Activated CD8-positive, alpha-beta memory T cell treated with anti-CD3 and anti-CD28 coated beads, Interleukin-2, amount 50 U/mL, for 4 hours (primary cell): ENCODE results near the gene CFAP52.
"Not testable (repeated sequence)": the region's sequence is repeated elsewhere in the genome, so short reads cannot be mapped to it uniquely, and the experiment has no call there.

Experiments used
- DNase-seq: peaks from one replicate; pipeline ENCODE4 v3.0.0-alpha.2; 2020

Gene CFAP52, protein sequence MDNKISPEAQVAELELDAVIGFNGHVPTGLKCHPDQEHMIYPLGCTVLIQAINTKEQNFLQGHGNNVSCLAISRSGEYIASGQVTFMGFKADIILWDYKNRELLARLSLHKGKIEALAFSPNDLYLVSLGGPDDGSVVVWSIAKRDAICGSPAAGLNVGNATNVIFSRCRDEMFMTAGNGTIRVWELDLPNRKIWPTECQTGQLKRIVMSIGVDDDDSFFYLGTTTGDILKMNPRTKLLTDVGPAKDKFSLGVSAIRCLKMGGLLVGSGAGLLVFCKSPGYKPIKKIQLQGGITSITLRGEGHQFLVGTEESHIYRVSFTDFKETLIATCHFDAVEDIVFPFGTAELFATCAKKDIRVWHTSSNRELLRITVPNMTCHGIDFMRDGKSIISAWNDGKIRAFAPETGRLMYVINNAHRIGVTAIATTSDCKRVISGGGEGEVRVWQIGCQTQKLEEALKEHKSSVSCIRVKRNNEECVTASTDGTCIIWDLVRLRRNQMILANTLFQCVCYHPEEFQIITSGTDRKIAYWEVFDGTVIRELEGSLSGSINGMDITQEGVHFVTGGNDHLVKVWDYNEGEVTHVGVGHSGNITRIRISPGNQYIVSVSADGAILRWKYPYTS

DNA sequence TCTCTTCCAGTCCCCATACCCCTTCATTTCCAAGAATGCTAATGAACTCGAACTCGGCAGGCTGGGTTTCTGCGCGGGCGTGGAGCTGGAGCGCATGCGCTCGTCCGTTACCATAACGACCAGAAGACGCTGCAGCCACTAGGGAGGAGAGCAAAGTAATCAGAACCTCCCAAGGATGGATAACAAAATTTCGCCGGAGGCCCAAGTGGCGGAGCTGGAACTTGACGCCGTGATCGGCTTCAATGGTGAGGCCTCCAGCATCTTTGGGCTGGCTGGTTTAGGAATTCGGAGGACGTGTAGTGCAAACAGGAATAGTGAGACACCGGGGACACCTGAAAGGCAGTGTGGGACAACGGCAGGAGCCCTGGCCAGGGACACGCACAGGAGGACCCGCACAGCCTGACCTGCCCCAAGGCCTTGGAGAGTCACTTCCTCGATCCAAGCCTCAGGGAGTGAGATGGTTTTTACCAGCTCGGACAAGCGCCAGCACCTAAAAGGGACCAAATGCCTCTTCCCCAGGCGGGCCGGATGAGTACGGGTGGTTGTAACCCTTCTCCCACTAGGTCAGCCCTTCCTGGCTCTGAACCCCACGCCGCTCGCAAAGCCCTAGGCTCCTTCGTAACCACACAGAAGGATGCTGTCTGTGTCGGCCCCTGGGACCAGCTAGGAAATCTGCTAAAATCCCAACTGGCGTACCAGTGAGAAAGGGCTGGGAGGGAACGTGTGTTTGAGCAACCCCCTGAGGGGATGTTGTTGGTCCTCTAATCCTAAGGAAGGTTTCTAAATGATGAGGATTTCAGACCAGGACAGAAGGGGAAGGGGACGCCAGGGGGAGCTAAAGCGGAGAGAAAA, at the start of gene CFAP52:
CFAP52 (plus strand) TSS at position 122 of the 852 bp plus-strand sequence; CDS start at position 176, 54 bp downstream.
- peak; percentile 76 for DNase-seq

DNA sequence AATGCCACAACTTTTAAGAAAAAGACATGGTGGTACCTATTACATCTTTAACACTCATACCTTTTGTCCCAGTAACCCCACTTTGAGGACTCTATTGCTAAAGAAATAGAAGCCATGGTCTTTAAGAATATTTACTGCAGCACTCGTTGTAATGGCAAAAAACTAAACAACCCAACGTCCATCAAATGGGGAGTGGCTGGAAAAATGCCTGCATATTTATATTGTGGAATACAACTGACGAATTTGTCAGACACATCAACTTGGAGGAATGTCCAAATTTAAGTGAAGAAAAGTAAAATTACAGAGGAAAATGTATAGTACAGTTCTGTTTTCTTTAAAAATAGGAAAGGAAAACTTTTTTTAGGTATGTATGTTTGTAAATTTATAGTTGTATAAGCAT, 48.7 kb upstream of the CFAP52 start:
- no peak for DNase-seq

DNA sequence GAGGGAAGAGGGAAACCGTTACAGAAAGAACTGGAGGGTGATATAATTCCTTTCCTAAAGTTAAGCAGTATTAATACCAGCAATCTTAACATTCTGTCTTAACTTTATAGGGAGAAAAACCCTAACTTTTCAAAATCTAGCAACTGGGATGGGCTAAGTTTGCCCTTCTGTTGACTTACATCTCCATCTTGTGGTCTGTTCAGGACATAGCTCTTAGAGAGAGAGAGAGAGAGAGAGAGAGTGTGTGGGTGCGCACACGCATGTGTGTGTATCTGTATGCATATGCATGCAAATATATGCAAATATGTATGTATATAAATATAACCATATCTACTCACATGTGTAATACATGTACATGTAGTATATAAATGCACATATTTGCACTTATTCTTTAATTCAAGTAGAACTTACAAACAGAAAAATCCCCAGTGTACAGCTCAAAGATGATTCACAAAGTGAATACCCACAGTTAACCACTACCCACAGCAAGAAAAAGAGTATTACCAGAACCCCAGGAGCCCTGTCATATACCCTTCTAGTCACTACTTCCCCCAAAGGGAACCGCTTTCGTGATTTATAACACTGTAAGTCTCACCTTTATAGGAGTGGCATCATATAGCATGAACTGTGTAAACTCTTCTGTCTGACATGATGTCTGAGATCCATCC, 47.3 kb upstream of the CFAP52 start:
- no peak for DNase-seq

DNA sequence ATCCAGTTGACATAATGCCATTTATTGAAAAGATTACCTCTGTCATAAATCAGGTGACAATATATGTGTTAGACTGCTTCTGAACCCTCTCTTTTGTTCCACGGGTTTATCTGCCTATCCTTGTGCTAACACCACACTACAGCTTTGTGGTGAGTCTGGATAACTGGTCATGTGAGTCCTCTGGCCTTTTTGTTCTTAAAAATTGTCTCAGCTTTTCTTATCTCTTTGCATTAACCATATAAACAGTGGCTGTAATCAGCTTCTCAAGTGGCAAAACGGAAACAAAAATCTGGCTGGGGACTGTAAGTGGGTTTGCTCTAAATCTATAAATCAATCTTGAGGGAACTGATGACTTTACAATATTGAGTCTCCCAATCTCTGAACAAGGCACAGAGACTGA, 45.4 kb upstream of the CFAP52 start:
- no peak for DNase-seq

DNA sequence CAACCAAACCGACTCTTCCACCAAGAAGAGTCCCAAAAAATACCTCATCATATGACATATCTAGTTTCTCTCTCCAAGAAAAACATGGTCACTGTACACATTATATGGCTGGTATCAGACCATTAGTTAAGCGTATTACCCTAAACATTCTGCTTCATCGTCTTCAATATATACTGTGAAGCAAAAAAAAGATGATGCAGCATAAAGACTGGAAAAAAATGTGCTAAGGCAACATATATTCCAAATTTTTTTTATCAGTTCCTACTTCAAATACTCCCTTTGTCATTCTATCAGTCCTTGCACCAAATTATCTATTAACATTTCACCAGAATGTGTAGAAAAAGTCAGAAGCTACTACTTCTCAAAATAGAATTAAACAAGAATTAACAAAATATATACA, 43.7 kb upstream of the CFAP52 start:
- no peak for DNase-seq

DNA sequence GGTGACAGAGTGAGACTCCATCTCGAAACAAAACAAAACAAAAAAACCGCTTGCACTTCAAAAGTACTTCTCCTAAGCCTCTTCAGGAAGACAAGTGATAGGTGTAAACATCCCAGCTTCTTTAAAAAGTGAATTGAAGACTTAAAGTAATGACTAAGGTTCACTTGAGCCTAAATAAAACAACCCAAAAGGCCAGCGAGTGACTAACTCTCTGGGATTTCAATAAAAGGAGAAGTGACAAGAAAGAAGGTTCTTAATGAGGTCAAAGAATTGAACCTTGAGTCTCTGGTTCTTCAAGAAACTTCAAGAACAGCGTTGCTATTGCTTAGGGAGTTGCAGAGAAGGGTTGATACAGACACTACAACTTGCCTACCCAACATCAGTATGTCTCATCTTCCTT, 43.0 kb upstream of the CFAP52 start:
- no peak for DNase-seq

DNA sequence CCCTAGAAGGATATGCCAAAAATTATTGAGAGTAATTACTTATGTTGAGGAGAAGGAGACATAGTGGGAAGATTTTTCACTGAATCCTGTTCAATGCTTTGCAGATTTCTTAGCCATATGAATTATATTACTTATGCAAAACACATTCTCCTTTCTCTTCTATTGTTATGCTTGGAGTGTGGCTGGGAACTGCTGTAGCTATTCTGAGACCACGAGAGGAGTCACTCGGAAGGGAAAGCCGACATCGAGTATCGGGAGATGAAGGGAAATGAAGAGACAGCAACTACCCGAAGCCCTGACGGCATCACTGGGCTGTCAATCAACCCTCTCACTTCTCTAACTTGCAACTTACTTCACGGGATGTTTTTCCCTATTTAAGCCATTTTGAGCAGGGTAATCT, 40.4 kb upstream of the CFAP52 start:
- no peak for DNase-seq

DNA sequence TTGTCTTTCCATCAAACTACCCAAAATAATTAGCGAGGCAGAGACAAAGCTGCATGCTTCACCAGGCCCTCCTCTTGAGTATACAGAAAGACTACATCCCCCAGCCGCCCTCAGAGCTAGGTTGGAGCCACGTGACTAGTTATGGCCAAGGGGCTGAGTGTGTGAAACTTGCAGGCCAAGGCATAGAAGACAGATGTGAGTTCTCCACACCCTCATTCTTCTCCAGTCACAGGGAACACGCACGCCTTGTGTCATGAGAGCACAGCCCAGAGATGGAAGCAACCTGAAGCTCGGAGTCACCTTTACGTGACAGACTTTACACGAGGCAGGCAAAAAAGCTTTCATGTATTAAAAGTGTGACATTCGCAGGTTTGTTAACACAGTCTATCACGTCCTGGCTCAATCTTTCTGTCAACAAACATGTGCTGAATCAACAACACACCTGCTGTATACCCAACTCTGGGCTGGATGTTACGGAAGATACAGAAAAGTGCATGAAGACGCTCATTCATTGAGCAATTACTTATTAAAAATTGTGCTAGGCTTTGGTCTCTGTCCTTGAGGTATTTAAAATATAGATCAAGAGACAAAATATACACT, 39.2 kb upstream of the CFAP52 start:
- no peak for DNase-seq

DNA sequence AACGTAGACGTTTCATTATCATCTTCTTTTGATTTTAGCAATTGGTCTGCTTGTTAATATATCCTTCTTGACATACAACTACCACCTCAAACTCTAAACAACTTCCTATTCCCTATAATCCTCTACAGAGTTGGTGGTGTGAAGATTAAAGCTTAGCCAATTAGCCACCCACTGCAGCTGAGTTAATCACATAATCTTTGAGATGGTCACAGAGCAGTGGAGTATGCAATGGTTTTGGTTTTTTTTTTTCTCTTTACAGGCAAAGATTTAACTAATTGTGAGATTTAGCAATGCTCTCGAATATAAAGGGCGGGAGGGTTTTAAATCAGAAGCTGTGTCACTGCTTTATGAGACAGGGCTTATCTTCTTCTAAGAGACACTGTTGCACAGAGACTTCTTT, 37.8 kb upstream of the CFAP52 start:
- DNase-seq, result no peak

DNA sequence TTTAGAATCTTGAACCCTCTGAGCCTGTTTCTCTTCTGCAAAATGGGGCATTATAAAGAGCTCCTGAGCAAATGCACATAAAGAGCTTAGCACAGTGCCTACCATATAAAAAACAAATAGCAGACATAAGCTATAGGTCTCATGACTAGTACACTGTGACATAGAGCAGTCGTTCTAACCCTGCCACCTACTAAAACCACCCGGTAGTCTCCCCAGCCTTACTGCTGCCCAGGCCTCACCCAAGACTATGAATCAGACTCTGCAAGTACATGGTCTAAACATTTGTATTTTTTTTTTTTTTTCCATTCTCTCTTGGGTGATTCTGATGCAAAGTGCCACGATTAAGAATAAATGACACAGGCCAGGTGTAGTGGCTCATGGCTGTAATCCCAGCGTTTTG, 34.7 kb upstream of the CFAP52 start:
- DNase-seq, result no peak

DNA sequence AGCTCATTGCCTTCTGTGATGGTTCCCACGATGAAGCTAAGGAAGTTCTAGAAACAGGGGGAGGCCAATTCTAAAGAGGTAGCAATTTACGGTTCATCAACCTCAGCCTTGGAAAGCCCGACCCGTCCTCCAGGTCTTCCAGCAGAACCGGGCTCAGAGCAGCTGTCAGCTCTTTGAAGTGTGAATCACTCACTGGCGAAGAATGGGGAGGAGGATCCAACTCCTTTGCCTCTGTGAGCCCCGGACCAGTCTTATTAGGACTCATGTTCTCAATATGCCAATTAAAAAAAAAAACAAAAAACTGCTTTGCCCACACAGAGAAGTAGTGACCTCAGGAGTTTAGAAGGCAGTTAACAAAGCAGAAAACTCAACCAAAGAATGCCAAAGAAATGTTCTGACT, 32.2 kb upstream of the CFAP52 start:
- DNase-seq, result no peak

DNA sequence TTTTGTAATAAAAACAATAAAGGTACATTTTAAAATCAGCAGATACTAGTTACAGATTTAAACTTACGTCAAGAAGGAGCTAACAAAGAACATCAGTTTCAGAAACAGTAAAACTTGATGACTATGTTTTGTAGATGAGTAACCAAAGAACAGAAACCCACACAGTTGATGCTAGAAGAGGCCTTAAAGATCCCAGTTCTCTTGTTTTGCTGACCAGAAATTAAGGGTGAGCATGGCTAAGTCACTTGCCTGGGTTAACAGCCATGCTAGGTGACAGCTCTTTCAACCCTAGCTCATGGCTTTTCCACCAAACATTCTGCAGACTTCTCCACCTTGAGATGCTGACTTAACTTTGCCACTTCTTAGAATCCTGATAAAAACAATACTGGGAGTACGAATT, 27.2 kb upstream of the CFAP52 start:
- no peak for DNase-seq

DNA sequence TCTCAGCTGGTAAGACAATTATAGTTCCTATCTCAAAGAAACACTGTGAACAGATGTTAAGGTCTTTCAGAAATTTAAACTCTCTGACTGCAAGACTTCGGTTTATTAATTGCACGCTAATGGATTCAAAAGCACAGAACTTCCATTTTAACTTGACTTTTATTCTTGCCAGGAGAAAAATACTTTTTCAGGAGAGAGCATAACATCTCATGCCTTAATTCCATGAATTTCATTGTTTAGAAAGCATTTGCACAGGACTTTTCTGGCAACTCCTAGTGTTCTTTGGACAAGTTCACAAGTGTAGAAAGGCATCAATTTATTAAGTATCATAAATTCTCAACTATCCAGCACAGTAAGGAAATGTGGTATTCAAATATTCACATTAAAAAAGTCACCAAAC, 23.3 kb upstream of the CFAP52 start:
- DNase-seq, result no peak

DNA sequence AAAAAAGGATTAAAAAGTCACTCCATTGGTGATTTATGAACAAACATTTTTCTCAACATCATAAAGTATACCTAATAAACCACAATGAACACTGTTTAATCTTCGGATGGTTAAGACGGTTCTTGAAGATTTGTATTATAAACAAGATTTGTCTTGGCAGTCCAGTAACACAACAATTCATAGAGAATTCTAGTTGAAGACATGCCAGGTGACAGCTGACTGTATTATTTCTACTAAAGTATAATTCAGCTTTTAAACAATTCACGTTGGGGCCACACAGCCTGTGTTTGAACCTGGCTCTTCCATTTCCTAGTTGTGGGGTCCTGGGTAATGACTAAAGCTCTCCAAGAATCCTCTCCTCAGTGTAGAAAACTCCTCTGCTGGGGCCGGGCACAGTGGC, 22.8 kb upstream of the CFAP52 start:
- DNase-seq, result no peak

DNA sequence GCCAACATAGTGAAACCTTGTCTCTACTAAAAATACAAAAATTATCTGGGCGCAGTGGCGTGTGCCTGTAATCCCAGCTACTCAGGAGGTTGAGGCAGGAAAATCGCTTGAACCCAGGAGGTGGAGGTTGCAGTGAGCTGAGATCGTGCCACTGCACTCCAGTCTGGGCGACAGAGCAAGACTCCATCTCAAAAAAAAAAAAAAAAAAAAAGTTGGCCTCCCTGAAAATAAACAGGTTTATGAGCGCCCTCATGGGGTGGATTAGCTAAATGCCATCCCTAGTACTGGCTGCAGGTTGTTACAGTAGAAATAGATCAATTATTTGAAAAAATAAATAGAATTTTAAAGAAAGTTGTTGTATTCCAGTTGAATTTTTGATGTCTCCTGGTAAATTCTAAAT, 21.7 kb upstream of the CFAP52 start:
- peak; percentile 21 for DNase-seq

DNA sequence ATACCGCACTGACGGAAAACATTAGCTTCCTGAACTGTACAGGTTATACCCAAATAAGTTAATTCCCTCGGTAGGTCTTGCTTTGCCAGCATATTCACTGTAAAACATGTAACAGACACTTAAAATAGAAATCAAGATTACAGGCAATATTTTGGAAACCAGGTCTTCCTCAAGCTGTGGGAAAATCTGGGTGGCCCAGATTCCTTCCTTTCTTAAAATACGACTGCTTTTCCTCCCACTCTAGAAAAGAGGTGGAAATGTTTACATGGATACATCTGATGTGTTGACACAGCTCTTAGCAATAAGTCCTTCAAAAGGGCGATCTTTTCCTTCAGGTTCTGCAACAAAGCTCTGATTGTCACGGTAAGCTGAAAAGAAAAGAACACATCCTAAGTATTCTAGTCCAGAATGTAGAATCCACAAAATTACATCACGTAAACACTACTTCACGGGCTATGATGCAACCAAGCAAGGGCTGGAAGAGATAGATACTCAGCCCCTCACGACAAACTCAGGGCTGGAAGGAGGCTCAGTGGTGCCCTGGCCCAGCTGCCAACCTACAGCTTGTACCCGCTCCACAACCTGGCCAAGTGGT, 19.2 kb upstream of the CFAP52 start:
- DNase-seq, result no peak

DNA sequence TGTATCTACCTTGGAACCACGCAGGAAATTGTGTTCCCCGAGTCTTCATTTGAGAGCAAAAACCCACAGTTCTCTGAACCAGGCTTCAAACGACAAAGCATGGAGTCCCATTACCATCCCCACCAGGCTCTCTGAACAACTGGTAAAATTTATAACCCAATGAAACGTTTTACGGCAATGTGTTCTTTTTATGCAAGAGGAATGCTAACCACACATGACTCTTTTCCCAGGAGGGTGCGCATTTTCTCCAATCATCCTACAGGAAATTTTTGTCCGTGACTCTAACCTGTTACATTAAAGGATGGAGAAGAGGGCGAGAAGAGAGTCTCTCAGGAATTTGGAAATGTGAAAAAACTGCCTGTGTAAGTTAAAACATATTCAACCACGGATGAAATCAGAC, 18.6 kb upstream of the CFAP52 start:
- no peak for DNase-seq

DNA sequence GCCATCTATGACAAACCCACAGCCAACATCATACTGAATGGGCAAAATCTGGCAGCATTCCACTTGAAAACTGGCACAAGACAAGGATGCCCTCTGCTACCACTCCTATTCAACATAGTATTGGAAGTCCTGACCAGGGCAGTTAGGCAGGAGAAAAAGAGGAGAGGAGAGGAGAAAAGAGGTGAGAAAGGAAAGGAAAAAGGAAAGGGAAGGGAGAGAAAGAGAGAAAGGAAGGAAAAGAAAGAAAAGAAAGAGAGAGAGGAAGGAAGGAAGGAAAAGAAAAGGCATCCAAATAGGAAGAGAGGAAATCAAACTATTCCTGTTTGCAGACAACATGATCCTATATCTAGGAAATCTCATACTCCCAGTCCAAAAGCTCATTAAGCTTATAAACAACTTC, 12.3 kb upstream of the CFAP52 start:
- DNase-seq, result no peak

DNA sequence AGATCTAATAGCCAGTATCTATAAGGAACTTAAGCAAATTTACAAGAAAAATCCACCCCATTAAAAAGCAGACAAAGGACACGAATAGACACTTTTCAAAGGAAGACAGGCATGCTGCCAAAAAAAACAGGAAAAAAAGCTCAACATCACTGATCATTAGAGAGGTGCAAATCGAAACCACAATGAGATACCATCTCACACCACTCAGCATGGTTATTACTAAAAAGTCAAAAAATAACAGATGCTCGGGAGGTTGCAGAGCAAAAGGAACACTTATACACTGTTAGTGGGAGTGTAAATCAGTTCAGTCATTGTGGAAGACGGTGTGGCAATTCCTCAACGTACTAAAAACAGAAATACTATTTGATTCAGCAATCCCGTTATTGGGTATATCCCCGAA, 10.4 kb upstream of the CFAP52 start:
- DNase-seq, result no peak

DNA sequence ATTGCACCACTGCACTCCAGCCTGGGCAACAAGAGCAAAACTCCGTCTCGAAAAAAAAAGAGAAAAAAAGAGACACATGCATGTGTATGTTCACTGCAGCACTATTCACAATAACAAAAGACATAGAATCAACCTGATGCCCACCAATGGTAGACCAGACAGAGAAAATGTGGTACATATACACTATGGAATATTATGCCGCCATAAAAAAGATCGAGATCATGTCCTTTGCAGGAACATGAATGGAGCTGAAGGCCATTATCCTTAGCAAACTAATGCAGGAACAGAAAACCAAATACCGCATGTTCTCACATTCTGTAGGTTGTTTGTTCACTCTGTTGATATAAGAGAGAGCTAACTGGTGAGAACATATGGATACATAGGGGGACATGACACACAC, 9.7 kb upstream of the CFAP52 start:
- DNase-seq, result not testable (repeated sequence)

DNA sequence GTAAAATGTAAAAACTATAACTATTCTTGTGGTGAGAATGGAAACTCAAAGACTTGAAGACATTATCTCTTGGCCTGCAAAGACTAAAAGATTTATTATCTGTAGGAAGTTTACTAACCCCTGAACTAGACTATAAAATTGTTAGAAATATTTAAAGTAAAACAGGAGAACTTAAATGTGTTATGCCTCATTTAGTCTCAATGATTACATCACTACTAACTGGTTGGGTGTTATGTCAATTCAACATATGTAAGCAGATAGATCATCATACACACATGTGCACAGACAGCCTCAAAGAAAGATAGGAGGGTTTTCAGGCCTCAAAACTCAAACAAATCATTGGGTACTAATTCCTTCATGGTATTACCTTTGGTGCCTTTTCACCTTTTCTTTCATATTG, 8.4 kb upstream of the CFAP52 start:
- no peak for DNase-seq

DNA sequence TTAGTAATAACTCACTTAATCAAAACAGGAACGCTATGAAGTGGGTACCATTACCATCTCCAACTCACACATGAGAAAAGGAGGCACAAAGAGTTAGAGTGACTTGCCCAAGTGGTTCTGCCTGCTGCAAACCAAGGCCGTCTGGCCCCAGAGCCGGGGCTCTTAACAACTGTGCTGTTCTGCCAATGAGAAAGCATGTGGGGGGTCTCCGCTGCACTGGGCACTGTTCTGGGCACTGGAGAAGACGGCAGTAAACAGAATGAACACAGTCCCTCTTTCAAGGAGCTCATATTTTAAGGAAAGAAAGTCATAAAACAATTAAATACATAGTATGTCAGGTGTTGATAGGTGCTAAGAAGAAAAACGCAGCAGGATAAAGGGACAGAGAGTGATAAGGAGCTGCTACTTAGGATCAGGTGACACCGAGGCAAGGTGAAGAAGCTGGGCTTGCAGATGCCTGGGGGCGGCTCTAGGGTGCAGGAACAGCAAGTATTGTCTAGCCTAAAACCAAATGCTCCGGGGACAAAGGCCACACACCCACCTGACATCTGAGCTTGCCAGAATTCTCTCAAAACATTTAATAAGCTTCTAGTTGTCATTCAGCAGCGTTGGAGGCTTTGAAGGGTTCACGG, 7.4 kb upstream of the CFAP52 start:
- no peak for DNase-seq
